ENCODE measurements around the gene MRPL53.
"Not testable (repeated sequence)": the region's sequence is repeated elsewhere in the genome, so short reads cannot be mapped to it uniquely, and the experiment has no call there.

MRPL53 gene

GRCh38 chr2:74482801-74483674, 10.6 kb upstream of the MRPL53 start, which contains the start of the genes CCDC142 and TTC31:
Gene CCDC142, minus strand, starts transcription at chr2:74482998. Its CDS starts 161 bp downstream, at chr2:74482837.
Gene TTC31, plus strand, starts transcription at chr2:74483081. Its CDS starts 15 bp downstream, at chr2:74483096.
- in situ Hi-C loops (cut with MboI; ENCODE audit: low sequenced_read_pairs): no loop called here

- in situ Hi-C loops (cut with MboI; ENCODE audit: low sequenced_read_pairs): no loop called here
Observed at GRCh38 chr2:74481961-74482800, 9.7 kb upstream of the MRPL53 start.

GRCh38 chr2:74481431-74481830, 9.0 kb upstream of the MRPL53 start:
- in situ Hi-C loops (cut with MboI; ENCODE audit: low sequenced_read_pairs): no loop called here

GRCh38 chr2:74474899-74475298, 2.4 kb upstream of the MRPL53 start:
- in situ Hi-C loops (cut with MboI; ENCODE audit: low sequenced_read_pairs): no loop called here

- in situ Hi-C loops (cut with MboI; ENCODE audit: low sequenced_read_pairs): no loop called here
Observed at GRCh38 chr2:74474481-74474880, 2.0 kb upstream of the MRPL53 start.

- in situ Hi-C loops (cut with MboI; ENCODE audit: low sequenced_read_pairs): no loop called here
Observed at GRCh38 chr2:74472945-74473258, 422 bp upstream of the MRPL53 start.

- in situ Hi-C loops (cut with MboI; ENCODE audit: low sequenced_read_pairs): no loop called here
Observed at GRCh38 chr2:74471332-74472065, 981 bp downstream of the MRPL53 start.

GRCh38 chr2:74470742-74471141, 1.7 kb downstream of the MRPL53 start:
- in situ Hi-C loops (cut with MboI; ENCODE audit: low sequenced_read_pairs): not testable (repeated sequence)

GRCh38 chr2:74464406-74464805, 8.1 kb downstream of the MRPL53 start:
- in situ Hi-C loops (cut with MboI; ENCODE audit: low sequenced_read_pairs): no loop called here

GRCh38 chr2:74462786-74463105, 9.7 kb downstream of the MRPL53 start:
- in situ Hi-C loops (cut with MboI; ENCODE audit: low sequenced_read_pairs): no loop called here

GRCh38 chr2:74462054-74462785, 10.3 kb downstream of the MRPL53 start:
- in situ Hi-C loops (cut with MboI; ENCODE audit: low sequenced_read_pairs): no loop called here

- in situ Hi-C loops (cut with MboI; ENCODE audit: low sequenced_read_pairs): no loop called here
Observed at GRCh38 chr2:74461187-74462053, 11.1 kb downstream of the MRPL53 start.

GRCh38 chr2:74460187-74460586, 12.3 kb downstream of the MRPL53 start:
- in situ Hi-C loops (cut with MboI; ENCODE audit: low sequenced_read_pairs): not testable (repeated sequence)

- in situ Hi-C loops (cut with MboI; ENCODE audit: low sequenced_read_pairs): not testable (repeated sequence)
Observed at GRCh38 chr2:74459503-74460118, 12.9 kb downstream of the MRPL53 start.

- in situ Hi-C loops (cut with MboI; ENCODE audit: low sequenced_read_pairs): no loop called here
Observed at GRCh38 chr2:74458938-74459363, 13.5 kb downstream of the MRPL53 start.

GRCh38 chr2:74458132-74458937, 14.1 kb downstream of the MRPL53 start, which contains the start of gene WBP1:
Gene WBP1, plus strand, starts transcription at chr2:74458438. Its CDS starts 165 bp downstream, at chr2:74458603.
- in situ Hi-C loops (cut with MboI; ENCODE audit: low sequenced_read_pairs): no loop called here

- in situ Hi-C loops (cut with MboI; ENCODE audit: low sequenced_read_pairs): no loop called here
Observed at GRCh38 chr2:74457549-74458131, 14.8 kb downstream of the MRPL53 start.

- in situ Hi-C loops (cut with MboI; ENCODE audit: low sequenced_read_pairs): no loop called here
Observed at GRCh38 chr2:74457129-74457548, 15.3 kb downstream of the MRPL53 start.
